22Rv1 (cell line): ENCODE measurements around the gene UPP2.

ENCODE experiments used
- CTCF ChIP-seq: fragments of 450-650 bp; IDR thresholded peaks from 2 replicates; pipeline ENCODE4 v1.5.1; 2017; ENCODE audit warnings: mild to moderate bottlenecking
- ZFX ChIP-seq: fragments of 450-650 bp; IDR thresholded peaks from 2 replicates; pipeline ENCODE4 v1.6.1; 2017; ENCODE audit warnings: antibody characterized with exemption, borderline replicate concordance

GRCh38 chr2:158094487-158095092 lies 7.1 kb upstream of the UPP2 start:
- no peak for TF ChIP-seq CTCF
- no peak for TF ChIP-seq ZFX
